BLaER1 treated with 17β-estradiol and CSF1 and Interleukin-3, amounts not matched to agents 10 nM and 100 nM (cell line): ENCODE results near the gene DCC.
A peak's percentile ranks its signal among the peaks of the same experiment; 100 is the strongest.
"Not testable (repeated sequence)": the region's sequence is repeated elsewhere in the genome, so short reads cannot be mapped to it uniquely, and the experiment has no call there.

Experiments used
- H3K27ac ChIP-seq, 11 experiments: shearing (Covaris generic); formaldehyde crosslinking; 2 replicates each; pipeline ENCODE4 v1.8.1; 2022
- H3K27me3 ChIP-seq, 11 experiments: shearing (Covaris generic); formaldehyde crosslinking; 2 replicates each; pipeline ENCODE4 v1.8.1; 2022
- H3K36me3 ChIP-seq, 11 experiments: shearing (Covaris generic); formaldehyde crosslinking; 2 replicates each; pipeline ENCODE4 v1.8.1; 2022
- H3K4me1 ChIP-seq, 10 experiments: shearing (Covaris generic); formaldehyde crosslinking; 2 replicates each; pipeline ENCODE4 v1.8.1; 2022
- H3K4me2 ChIP-seq, 11 experiments: shearing (Covaris generic); formaldehyde crosslinking; 2 replicates each; pipeline ENCODE4 v1.8.1; 2022
- H3K4me3 ChIP-seq, 10 experiments: shearing (Covaris generic); formaldehyde crosslinking; 2 replicates each; pipeline ENCODE4 v1.8.1; 2022
- H3K9ac ChIP-seq, 11 experiments: shearing (Covaris generic); formaldehyde crosslinking; 2 replicates each; pipeline ENCODE4 v1.8.1; 2022
- H3K9me3 ChIP-seq, 11 experiments: shearing (Covaris generic); formaldehyde crosslinking; replicated peaks in 1 of 11; 2 replicates each; pipeline ENCODE4 v1.8.1; 2022
- H4K20me1 ChIP-seq, 11 experiments: shearing (Covaris generic); formaldehyde crosslinking; 2 replicates each; pipeline ENCODE4 v1.8.1; 2022
- Cebpa-rat ChIP-seq, 11 experiments: shearing (Covaris generic); IDR thresholded peaks; 2 replicates each; pipeline ENCODE4 v1.8.1; 2022

The DCC gene

GRCh38 chr18:52343731-52344340, 3.8 kb downstream of the DCC start:
- Histone ChIP-seq H3K36me3 (no peaks in the 10 kb centered on the region), H3K4me2 (no peak overlapping the region), H3K27me3 (peaks cover 14 to 25% (median 20%) of the 10 kb centered on the region in 11 experiments; a peak in 21 of 22 replicates), H3K9me3 (peaks cover 15 to 28% (median 23%) of the 10 kb centered on the region in 11 experiments; a peak in 19 of 22 replicates), H3K4me1 (0 out of 20 replicates have a peak, but pooled peaks cover 0 to 3% (median 0%) of the 10 kb centered on the region in 10 experiments), H3K4me3 (no peak overlapping the region), H3K9ac (no peak overlapping the region), H4K20me1 (no peaks in the 10 kb centered on the region), H3K27ac (no peak overlapping the region)
- no peak for TF ChIP-seq Cebpa-rat (IDR thresholded peaks at IDR 0.05)

DNA sequence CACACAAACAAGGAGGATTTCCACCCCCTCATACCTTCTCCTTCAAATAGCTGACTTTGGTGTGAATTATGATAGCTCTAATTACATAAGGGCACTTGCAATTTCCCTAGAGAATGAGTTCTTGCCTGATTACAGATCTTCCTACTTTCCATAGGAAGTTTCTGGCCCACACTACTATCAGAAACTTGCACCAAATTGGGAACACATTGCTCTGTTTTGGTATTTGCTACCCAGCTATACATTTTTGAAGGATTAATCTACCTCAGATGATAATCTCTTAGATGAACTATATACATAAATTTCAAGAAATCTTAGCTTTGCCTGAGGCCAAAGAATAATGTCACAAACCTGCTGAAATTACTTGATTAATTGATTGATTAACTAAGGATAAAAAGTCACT, 4.9 kb downstream of the DCC start:
- no peak for TF ChIP-seq Cebpa-rat (IDR thresholded peaks at IDR 0.05)

DNA sequence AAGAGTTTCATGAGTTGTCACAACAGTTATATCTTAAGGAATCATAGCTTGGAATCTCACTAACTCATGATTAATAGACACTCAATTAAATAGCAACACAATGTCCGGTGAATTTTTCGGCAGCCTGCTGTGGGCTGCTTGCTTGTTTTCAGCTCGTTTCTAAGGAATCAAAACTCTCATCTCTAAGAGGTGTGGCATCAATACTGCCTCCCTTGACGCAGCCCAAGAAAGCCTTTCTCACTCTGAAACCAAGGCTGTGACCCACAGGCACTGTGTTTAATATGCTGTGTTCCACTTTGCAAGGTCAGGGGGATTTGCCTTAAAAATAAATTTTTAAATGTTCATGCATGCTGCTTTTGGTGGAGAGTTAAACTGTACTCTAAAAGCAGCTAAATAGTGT, 5.4 kb downstream of the DCC start:
- Histone ChIP-seq H3K9ac (no peak overlapping the region), H3K27me3 (peaks cover 6 to 12% (median 9%) of the 10 kb centered on the region in 11 experiments; a peak in 21 of 22 replicates), H3K4me1 (0 out of 20 replicates have a peak, but pooled peaks cover 0 to 3% (median 0%) of the 10 kb centered on the region in 10 experiments), H3K4me3 (no peak overlapping the region), H3K27ac (no peak overlapping the region), H3K9me3 (peaks cover 10 to 18% (median 16%) of the 10 kb centered on the region in 11 experiments; a peak in 19 of 22 replicates), H3K4me2 (no peak overlapping the region), H3K36me3 (no peaks in the 10 kb centered on the region), H4K20me1 (no peaks in the 10 kb centered on the region)
- no peak for TF ChIP-seq Cebpa-rat (IDR thresholded peaks at IDR 0.05)

More for the DNA sequence above, 4.9 kb downstream of the DCC start:
- Histone ChIP-seq H3K9ac (no peak overlapping the region), H3K9me3 (peaks cover 15 to 23% (median 22%) of the 10 kb centered on the region in 11 experiments; a peak in 19 of 22 replicates), H3K4me2 (no peak overlapping the region), H4K20me1 (no peaks in the 10 kb centered on the region), H3K4me3 (no peak overlapping the region), H3K27ac (no peak overlapping the region), H3K36me3 (no peaks in the 10 kb centered on the region), H3K4me1 (0 out of 20 replicates have a peak, but pooled peaks cover 0 to 3% (median 0%) of the 10 kb centered on the region in 10 experiments), H3K27me3 (peaks cover 12 to 18% (median 14%) of the 10 kb centered on the region in 11 experiments; a peak in 21 of 22 replicates)

DNA sequence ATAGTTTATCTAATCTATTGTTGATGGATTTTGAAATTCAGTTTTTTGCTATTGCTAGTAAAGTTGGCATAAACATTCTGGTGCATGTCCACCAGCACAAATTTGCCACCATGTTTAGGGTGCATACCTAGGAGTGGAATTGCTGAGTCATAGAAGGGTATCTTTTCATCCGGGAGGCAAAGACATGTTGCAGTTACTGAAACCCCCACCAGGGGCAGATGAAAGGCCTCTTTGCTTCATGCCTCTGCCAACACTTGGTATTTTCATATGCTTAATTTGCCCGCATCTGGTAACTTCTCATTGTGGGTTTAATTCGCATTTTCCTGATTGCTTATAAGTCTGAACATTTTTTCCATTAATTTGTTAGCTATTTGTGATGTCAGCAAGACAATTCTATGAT, 8.2 kb downstream of the DCC start:
- Histone ChIP-seq H3K4me2 (no peak overlapping the region), H3K9ac (no peak overlapping the region), H3K9me3 (no peaks in the 10 kb centered on the region), H3K36me3 (no peaks in the 10 kb centered on the region), H3K27me3 (no peaks in the 10 kb centered on the region), H3K4me3 (no peak overlapping the region), H3K27ac (no peak overlapping the region), H3K4me1 (peaks cover 0 to 11% (median 9%) of the 10 kb centered on the region in 10 experiments; a peak in 14 of 20 replicates), H4K20me1 (no peaks in the 10 kb centered on the region)
- no peak for TF ChIP-seq Cebpa-rat (IDR thresholded peaks at IDR 0.05)

DNA sequence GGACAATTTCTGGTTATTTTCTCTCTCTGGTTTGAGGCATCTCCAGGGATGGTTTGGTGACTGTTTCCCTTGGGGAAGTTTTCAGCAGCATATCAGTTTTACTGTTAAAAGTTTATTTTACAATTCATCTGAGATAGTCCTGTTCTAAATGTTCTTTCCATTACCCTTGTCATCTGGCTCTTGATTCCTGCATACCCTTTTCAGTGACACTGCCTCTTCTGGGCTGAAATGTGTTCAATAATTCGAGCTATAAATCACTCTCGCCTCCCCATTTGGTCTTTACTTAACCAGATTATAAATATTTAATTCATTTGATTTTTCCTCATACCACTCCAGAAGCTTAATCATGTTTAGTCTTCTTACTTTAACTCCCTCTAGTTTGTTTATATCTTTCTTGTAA, 9.5 kb downstream of the DCC start:
- Histone ChIP-seq H3K4me2 (no peak overlapping the region), H3K27ac (no peak overlapping the region), H3K36me3 (no peaks in the 10 kb centered on the region), H3K4me1 (peaks cover 0 to 16% (median 12%) of the 10 kb centered on the region in 10 experiments; a peak in 14 of 20 replicates), H4K20me1 (no peaks in the 10 kb centered on the region), H3K27me3 (peaks cover 0 to 6% (median 0%) of the 10 kb centered on the region in 11 experiments; a peak in 1 of 22 replicates), H3K4me3 (no peak overlapping the region), H3K9ac (no peak overlapping the region), H3K9me3 (no peaks in the 10 kb centered on the region)
- TF ChIP-seq Cebpa-rat (IDR thresholded peaks at IDR 0.05) = no peak

GRCh38 chr18:52352920-52353319, 12.9 kb downstream of the DCC start:
- Histone ChIP-seq H4K20me1 (no peaks in the 10 kb centered on the region), H3K36me3 (no peaks in the 10 kb centered on the region), H3K27ac (no peak overlapping the region), H3K4me3 (no peak overlapping the region), H3K9me3 (no peaks in the 10 kb centered on the region), H3K4me1 (peaks cover 0 to 16% (median 12%) of the 10 kb centered on the region in 10 experiments; a peak in 14 of 20 replicates), H3K4me2 (peak overlapping the region in 8 of 11 experiments; percentile 39 to 59 (median 51); a peak in 16 of 22 replicates), H3K27me3 (peaks cover 0 to 6% (median 0%) of the 10 kb centered on the region in 11 experiments; a peak in 1 of 22 replicates), H3K9ac (no peak overlapping the region)
- TF ChIP-seq Cebpa-rat (IDR thresholded peaks at IDR 0.05) = no peak

- Histone ChIP-seq H3K9me3 (no peaks in the 10 kb centered on the region), H3K27ac (no peak overlapping the region), H3K27me3 (peaks cover 0 to 6% (median 0%) of the 10 kb centered on the region in 11 experiments; a peak in 1 of 22 replicates), H3K4me3 (no peak overlapping the region), H3K4me1 (peaks cover 0 to 16% (median 12%) of the 10 kb centered on the region in 10 experiments; a peak in 14 of 20 replicates), H4K20me1 (no peaks in the 10 kb centered on the region), H3K9ac (no peak overlapping the region), H3K36me3 (no peaks in the 10 kb centered on the region), H3K4me2 (peak overlapping the region in 8 of 11 experiments; percentile 39 to 59 (median 51); a peak in 12 of 22 replicates)
- no peak for TF ChIP-seq Cebpa-rat (IDR thresholded peaks at IDR 0.05)
These were observed 13.6 kb downstream of the DCC start for GRCh38 chr18:52353589-52353988.

DNA sequence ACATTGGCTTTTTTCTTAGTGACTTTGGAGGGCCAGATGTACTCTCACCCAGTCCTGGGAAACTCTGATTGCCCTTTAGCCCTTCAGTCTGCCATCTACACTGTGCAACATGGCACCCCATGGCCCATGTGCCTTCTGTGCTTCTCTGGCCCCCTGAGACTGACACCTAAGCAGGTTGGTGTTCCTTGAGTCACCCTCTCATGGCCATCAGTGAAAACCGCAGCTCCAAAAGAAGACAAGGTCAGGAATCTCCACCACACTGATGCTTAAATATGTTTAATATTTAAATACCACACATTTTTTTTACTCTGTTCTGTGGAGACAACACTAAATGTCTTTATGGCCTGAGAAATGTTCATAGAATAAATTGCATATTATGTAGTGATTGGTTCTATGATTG, 23.9 kb downstream of the DCC start:
- no peaks in the 10 kb centered on the region for H4K20me1 ChIP-seq
- peaks cover 0 to 8% (median 4%) of the 10 kb centered on the region in 11 experiments; a peak in 5 of 22 replicates for H3K9me3 ChIP-seq
- no peak overlapping the region for H3K9ac ChIP-seq
- H3K27me3 ChIP-seq = no peaks in the 10 kb centered on the region
- TF ChIP-seq Cebpa-rat (IDR thresholded peaks at IDR 0.05) = no peak
- H3K4me1 ChIP-seq = peaks cover 0 to 8% (median 0%) of the 10 kb centered on the region in 10 experiments; a peak in 2 of 20 replicates
- H3K4me2 ChIP-seq = no peak overlapping the region
- H3K36me3 ChIP-seq = no peaks in the 10 kb centered on the region
- H3K27ac ChIP-seq = no peak overlapping the region
- H3K4me3 ChIP-seq = no peak overlapping the region

GRCh38 chr18:52366851-52367250, 26.9 kb downstream of the DCC start:
- H4K20me1 ChIP-seq, H3K27me3 ChIP-seq, H3K4me1 ChIP-seq, H3K4me2 ChIP-seq, H3K9me3 ChIP-seq, H3K9ac ChIP-seq, H3K4me3 ChIP-seq, H3K36me3 ChIP-seq, H3K27ac ChIP-seq: not testable (repeated sequence)
